GM18499 (cell line): ENCODE results near the gene JARID2.

Experiments used
- ATAC-seq: cut with Tn5 transposase; IDR thresholded peaks from one replicate; pipeline ENCODE4 v1.9.1; 2021; ENCODE audit warnings: moderate number of reproducible peaks; ENCODE audit not compliant: insufficient read depth, unreplicated experiment

JARID2 gene

DNA sequence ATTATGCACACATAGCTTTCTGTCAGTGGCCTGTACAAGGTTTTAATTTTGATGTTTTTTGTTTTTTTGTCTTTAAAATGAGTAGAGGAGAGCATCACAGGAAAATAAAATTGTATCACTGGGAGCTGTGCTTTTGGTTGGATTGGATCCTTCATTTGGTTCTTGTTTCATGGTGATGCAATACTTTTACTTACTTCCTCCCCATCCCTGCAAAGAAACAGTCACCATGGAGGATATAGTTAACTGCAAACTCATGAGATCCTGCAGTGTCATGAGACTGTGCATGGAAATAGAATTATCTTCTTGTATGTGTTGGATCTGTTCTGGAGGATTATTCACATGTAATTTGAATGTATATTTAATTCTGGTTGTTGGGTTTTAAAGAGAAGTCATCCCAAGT, 122.3 kb downstream of the JARID2 start:
- no peak for ATAC-seq

DNA sequence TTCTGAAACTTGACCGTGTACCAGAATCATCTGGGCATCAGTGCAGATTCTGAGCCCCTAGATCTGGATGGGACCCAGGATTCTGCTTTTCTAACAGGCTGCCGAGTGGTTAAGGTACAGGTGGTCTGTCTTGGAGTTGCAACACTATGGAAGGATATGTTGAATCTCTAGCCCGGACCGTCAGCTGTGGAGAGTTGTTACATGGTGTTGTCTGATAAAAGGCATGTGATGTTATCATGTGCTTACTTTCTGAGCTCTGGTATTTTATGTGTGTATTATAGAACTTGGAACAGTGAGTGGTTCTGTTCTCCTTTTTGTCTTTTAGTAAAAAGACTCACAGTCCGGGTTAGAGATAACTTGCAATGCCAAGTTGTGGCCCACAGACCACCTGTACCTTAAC, 123.0 kb downstream of the JARID2 start:
- ATAC-seq = no peak

DNA sequence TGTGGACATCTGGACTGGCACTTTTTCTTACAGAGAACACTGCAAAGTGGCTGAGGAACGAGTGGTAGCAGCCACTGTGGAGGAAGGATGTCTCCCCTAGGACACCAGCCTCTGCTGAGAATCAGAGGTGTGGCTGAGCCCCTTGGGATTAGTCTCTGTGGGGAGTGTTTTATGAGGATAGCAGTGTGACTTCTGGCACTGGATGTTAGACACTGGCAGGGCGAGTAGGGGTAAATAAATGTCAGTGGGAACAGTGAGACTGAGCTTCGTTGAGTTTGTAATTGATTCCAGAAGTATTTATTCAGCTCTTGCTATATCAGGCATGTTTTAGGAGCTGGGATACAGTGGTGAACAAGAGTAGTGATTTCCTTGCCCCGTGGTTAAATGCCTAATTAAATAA, 124.0 kb downstream of the JARID2 start:
- ATAC-seq = no peak

GRCh38 chr6:15370733-15371671, 125.1 kb downstream of the JARID2 start:
- ATAC-seq = no peak

GRCh38 chr6:15372932-15373331, 127.1 kb downstream of the JARID2 start:
- no peak for ATAC-seq

DNA sequence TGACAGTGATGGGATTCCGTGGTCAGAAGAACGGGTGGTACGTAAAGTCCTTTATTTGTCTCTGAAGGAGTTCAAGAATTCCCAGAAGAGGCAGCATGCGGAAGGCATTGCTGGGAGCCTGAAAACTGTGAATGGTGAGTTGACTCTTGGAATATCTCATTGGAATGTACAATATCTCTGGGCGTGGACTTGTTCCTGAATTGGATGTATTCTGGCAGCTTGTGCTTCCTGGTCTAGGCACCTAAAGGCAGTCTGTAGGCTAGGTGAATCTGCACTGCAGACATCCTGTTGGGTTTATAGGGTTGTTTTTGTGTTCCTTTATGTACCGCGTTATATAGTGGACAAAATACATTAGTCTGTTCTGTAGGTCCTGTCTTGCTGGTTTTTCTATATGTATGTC, 128.2 kb downstream of the JARID2 start:
- ATAC-seq = no peak

DNA sequence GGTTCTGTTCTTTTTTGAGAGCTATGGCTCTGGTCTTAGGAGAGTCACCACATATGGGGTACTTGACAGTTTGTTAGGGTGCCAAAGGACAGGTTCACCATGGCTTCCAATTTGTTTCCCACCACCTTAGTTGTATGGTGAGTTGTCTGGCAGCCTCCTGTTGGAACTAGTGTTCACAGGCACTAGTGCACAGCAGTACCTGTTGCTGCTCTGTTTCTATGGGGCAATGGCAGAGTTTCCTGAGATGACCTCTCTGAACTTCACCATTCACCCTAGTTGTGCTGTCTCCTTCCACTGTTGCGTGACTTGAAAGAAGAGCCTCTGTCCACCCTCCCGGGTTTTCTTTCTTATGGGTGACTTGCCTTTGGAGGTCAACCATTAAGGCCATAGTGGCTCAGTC, 129.1 kb downstream of the JARID2 start:
- no peak for ATAC-seq

GRCh38 chr6:15375638-15376290, 129.9 kb downstream of the JARID2 start:
- no peak for ATAC-seq

DNA sequence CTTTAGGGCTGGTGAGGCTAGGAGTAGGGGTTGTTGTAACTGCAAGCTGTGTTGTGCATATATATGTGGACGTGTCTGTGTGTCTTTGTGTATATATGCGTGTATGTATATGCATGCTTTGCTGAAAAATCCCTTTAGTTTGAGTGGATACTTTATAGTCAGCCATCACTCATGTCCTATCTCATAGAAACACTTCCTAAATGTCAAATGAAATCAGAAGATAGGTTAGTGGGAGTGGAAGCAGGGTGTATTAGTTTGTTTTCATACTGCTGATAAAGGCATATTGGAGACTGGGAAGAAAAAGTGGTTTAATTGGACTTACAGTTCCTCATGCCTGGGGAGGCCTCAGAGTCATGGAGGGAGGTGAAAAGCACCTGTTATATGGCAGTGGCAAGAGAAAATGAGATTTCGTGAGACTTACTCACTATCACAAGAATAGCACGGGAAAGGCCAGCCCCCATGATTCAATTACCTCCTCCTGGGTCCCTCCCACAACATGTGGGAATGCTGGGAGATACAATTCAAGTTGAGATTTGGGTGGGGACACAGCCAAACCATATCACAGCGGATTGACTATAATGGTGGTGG, 131.1 kb downstream of the JARID2 start:
- no peak for ATAC-seq

GRCh38 chr6:15378272-15378671, 132.4 kb downstream of the JARID2 start:
- no peak for ATAC-seq

GRCh38 chr6:15378866-15379265, 133.0 kb downstream of the JARID2 start:
- no peak for ATAC-seq

GRCh38 chr6:15380351-15380750, 134.5 kb downstream of the JARID2 start:
- ATAC-seq = no peak

- ATAC-seq = no peak
Measured at GRCh38 chr6:15382089-15382488, 136.2 kb downstream of the JARID2 start.

- ATAC-seq = no peak
Measured at GRCh38 chr6:15382712-15383111, 136.8 kb downstream of the JARID2 start.

- no peak for ATAC-seq
Measured at GRCh38 chr6:15384901-15385300, 139.0 kb downstream of the JARID2 start.

- ATAC-seq = no peak
Measured at GRCh38 chr6:15385521-15385920, 139.7 kb downstream of the JARID2 start.

GRCh38 chr6:15386110-15386755, 140.4 kb downstream of the JARID2 start:
- ATAC-seq = no peak

- ATAC-seq = no peak
Measured at GRCh38 chr6:15386756-15387112, 140.9 kb downstream of the JARID2 start.

GRCh38 chr6:15387118-15387517, 141.2 kb downstream of the JARID2 start:
- ATAC-seq = no peak

- no peak for ATAC-seq
Measured at GRCh38 chr6:15389084-15389764, 143.4 kb downstream of the JARID2 start.
